Left ventricle myocardium inferior (tissue), 1 donor: ENCODE data around the gene GRK1. TPM values are rescaled to one million over a fixed set of nuclear protein-coding genes. Genes with fewer than 3 reads are reported as not detected.

ENCODE experiments used
- DNase-seq: peaks from one replicate; pipeline ENCODE4 v3.0.0-alpha.2; 2020
- H3K27ac ChIP-seq: fragments of 200-600 bp; replicated peaks from 2 replicates; pipeline ENCODE4 v1.8.0; 2021
- H3K27me3 ChIP-seq: fragments of 200-600 bp; 2 replicates; pipeline ENCODE4 v1.8.0; 2021; ENCODE audit warnings: low read depth
- H3K36me3 ChIP-seq: fragments of 200-600 bp; 2 replicates; pipeline ENCODE4 v1.8.0; 2021
- H3K4me1 ChIP-seq: fragments of 200-600 bp; 2 replicates; pipeline ENCODE4 v1.8.0; 2021
- H3K4me3 ChIP-seq: fragments of 200-600 bp; 2 replicates; pipeline ENCODE4 v1.8.0; 2021; ENCODE audit warnings: mild to moderate bottlenecking, moderate library complexity
- H3K9me3 ChIP-seq: fragments of 200-600 bp; replicated peaks from 2 replicates; pipeline ENCODE4 v1.8.0; 2021
- intact Hi-C: fragments of 100-400 bp; cut with micrococcal nuclease; formaldehyde crosslinking; loops from one replicate; pipeline ENCODE4 v1.11.0; 2022
- long read RNA-seq: library from polyadenylated mRNA; unstranded; transcript quantifications from one replicate; pipeline ENCODE4 v2.0.0, GENCODE V29; 2021
- total RNA-seq: library from RNA; stranded (reverse); fragmentation: NEBNext Ultra II Directional; extraction: Animal tissue kit (Norgen Biotek cat#: 25700); gene quantifications from one replicate; pipeline ENCODE4 v1.2.1, GENCODE V29; 2021
- TF ChIP-seq, protein P1 (sequence below): fragments of 200-600 bp; IDR thresholded peaks from 2 replicates; pipeline ENCODE4 v1.8.0; 2021; ENCODE audit warnings: antibody characterized with exemption, mild to moderate bottlenecking, borderline replicate concordance
- donor health status: DM: no; HTN: yes; CAD: no; lungs with severe emphysema.

Gene GRK1
- total RNA-seq = 0.85 TPM
- long read RNA-seq, partial matches to known transcripts = 5 of 7 reads
- long read RNA-seq, other reads (novel, unspliced or antisense) = 0 of 7 reads

DNA sequence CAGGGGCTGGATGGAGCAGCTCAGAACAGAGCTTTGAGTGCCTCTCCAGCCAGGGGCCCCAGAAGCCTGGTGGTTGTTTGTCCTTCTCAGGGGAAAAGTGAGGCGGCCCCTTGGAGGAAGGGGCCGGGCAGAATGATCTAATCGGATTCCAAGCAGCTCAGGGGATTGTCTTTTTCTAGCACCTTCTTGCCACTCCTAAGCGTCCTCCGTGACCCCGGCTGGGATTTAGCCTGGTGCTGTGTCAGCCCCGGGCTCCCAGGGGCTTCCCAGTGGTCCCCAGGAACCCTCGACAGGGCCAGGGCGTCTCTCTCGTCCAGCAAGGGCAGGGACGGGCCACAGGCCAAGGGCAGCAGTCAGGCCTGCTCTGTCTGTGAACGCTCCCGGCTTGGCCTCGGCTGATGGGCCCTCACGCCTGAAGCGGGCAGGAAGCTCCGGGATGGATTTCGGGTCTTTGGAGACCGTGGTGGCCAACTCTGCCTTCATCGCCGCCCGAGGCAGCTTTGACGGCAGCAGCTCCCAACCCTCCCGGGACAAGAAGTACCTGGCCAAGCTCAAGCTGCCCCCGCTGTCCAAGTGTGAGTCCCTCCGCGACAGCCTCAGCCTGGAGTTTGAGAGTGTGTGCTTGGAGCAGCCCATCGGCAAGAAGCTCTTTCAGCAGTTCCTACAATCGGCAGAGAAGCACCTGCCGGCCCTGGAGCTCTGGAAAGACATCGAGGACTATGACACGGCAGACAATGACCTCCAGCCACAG, at the start of gene GRK1:
Gene GRK1 (plus strand): TSS at position 269 of the 751 bp plus-strand sequence. CDS start 168 bp downstream, at position 437.
- Histone ChIP-seq H3K4me1 (no peaks in the 10 kb centered on the region), H3K4me3 (no peak within 1 kb of the TSS), H3K27me3 (peaks cover 9% of the 10 kb centered on the region), H3K9me3 (peaks cover 5% of the 10 kb centered on the region), H3K36me3 (no peaks in the 10 kb centered on the region), H3K27ac (no peak within 1 kb of the TSS)
- peak; percentile 8 for DNase-seq
- TF ChIP-seq, protein P1, sequence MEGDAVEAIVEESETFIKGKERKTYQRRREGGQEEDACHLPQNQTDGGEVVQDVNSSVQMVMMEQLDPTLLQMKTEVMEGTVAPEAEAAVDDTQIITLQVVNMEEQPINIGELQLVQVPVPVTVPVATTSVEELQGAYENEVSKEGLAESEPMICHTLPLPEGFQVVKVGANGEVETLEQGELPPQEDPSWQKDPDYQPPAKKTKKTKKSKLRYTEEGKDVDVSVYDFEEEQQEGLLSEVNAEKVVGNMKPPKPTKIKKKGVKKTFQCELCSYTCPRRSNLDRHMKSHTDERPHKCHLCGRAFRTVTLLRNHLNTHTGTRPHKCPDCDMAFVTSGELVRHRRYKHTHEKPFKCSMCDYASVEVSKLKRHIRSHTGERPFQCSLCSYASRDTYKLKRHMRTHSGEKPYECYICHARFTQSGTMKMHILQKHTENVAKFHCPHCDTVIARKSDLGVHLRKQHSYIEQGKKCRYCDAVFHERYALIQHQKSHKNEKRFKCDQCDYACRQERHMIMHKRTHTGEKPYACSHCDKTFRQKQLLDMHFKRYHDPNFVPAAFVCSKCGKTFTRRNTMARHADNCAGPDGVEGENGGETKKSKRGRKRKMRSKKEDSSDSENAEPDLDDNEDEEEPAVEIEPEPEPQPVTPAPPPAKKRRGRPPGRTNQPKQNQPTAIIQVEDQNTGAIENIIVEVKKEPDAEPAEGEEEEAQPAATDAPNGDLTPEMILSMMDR = no peak
- intact Hi-C loops = no loop called here

DNA sequence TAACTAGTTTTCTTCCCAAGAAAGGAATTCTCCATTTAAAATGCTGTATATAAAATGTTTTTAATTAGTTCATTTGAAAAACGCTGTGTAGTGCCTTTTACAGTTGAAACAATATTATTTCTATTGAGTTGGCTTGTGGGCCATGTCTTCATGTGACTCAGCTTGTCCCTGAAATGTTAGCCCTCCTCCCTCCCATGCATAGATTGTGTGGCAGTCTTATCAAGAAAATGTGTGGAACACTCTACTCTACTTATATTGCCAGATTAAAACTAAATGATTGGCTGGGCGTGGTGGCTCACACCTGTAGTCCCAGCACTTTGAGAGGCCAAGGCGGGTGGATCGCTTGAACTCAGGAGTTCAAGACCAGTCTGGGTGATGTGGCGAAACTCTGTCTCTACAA, 49.1 kb upstream of the GRK1 start:
- H3K4me3 ChIP-seq = no peak overlapping the region
- TF ChIP-seq, protein P1 = no peak
- H3K9me3 ChIP-seq = no peaks in the 10 kb centered on the region
- DNase-seq = no peak
- intact Hi-C loops = no loop called here
- peaks cover 3% of the 10 kb centered on the region for H3K36me3 ChIP-seq
- no peaks in the 10 kb centered on the region for H3K27me3 ChIP-seq
- peaks cover 16% of the 10 kb centered on the region for H3K4me1 ChIP-seq
- no peak overlapping the region for H3K27ac ChIP-seq

DNA sequence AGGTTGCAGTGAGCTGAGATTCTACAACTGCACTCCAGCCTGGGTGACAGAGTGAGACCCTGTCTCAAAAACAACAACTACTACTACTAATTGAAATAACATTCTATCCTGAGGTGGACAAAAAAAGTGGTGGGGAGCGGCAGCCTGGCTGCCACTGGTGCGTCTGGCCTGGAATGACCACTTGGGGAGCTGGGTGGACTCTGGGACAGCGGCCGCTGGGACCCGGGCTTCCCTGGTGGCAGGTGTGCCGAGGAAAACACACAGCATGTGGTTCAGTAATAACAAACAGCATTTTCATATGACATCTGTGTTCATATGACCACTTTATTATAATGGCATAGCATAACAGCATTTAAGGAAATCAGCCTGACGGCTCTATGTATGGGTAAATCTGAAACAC, 48.6 kb upstream of the GRK1 start:
- TF ChIP-seq, protein P1 = no peak
- DNase-seq = no peak
- intact Hi-C loops = no loop called here

DNA sequence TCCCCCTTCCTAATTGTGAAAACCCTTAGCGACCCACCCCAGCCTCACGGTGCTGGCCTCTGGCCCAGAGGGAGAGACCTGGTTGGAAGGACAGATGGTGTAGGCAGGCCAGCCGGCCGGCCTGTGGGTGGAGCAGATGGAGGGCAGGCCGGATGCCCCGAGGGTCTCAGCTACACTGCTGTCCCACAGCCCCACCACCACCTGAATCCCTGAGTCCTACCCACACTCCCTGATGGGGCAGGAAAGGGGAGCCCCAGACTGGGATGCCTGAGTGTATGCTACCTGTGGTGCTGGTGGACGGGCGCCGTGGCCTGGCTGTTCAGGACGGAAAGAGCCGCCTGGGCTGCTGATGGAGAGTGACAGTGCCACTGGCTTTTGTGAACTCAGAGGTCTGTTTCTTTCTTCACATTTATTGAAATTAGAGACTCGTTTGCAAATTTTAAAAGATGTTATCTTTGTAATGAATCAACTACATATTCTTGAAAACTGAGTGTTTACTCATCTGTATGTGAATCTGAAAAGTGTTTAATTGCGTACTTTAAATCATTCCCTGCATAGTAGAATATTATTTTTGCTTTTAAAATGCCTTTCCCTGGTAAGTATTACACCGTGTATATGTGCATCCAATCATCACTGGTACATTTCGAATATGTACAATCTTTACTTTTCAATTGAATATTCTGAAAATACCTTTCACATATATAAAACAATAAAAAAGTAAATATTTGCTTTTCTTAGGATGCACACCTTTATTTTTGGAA, 46.8 kb upstream of the GRK1 start:
- Histone ChIP-seq H3K4me3 (no peak overlapping the region), H3K27me3 (no peaks in the 10 kb centered on the region), H3K36me3 (peaks cover 15% of the 10 kb centered on the region), H3K4me1 (peaks cover 16% of the 10 kb centered on the region), H3K9me3 (no peaks in the 10 kb centered on the region), H3K27ac (no peak overlapping the region)
- DNase-seq = peak; percentile 5
- intact Hi-C loops = no loop called here
- TF ChIP-seq, protein P1 = no peak

More for the DNA sequence above, 48.6 kb upstream of the GRK1 start:
- no peaks in the 10 kb centered on the region for H3K27me3 ChIP-seq
- peaks cover 16% of the 10 kb centered on the region for H3K4me1 ChIP-seq
- peaks cover 8% of the 10 kb centered on the region for H3K36me3 ChIP-seq
- H3K27ac ChIP-seq = no peak overlapping the region
- H3K4me3 ChIP-seq = no peak overlapping the region
- H3K9me3 ChIP-seq = no peaks in the 10 kb centered on the region

DNA sequence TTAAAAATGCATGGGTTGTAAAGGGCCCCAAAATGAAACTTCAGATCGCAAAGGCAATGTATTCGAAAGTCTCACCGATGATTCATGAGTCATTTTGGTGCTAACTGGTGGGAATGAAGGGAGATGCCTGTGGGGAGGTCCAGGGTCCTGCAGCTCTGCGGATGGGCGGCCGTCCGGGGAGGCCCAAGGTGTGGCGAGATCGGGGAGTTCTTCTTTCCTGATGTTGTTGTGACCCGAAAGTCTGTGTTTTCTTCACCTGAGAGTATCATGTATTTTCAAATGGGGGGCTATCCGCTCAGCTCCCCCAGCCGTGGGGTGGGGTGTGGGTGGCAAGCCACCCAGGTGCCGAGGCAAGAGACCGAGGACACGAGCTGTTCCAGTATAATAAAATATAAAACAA, 46.0 kb upstream of the GRK1 start:
- H3K9me3 ChIP-seq = no peaks in the 10 kb centered on the region
- TF ChIP-seq, protein P1 = no peak
- intact Hi-C loops = no loop called here
- peaks cover 15% of the 10 kb centered on the region for H3K36me3 ChIP-seq
- H3K4me3 ChIP-seq = no peak overlapping the region
- peaks cover 16% of the 10 kb centered on the region for H3K4me1 ChIP-seq
- no peak overlapping the region for H3K27ac ChIP-seq
- DNase-seq = peak; percentile 1
- H3K27me3 ChIP-seq = no peaks in the 10 kb centered on the region
